HS-27A (cell line): Measurements from ENCODE around the gene PCMT1.
"Not testable (repeated sequence)": the region's sequence is repeated elsewhere in the genome, so short reads cannot be mapped to it uniquely, and the experiment has no call there.

Experiments
- DNase-seq: peaks from one replicate; pipeline ENCODE4 v3.0.0-alpha.2; 2012; ENCODE audit warnings: low read depth, missing footprints

PCMT1 gene

GRCh38 chr6:149750136-149750609 lies 632 bp downstream of the PCMT1 start:
- no peak for DNase-seq

- no peak for DNase-seq
These were observed 1.7 kb downstream of the PCMT1 start for GRCh38 chr6:149751239-149751638.

- DNase-seq: not testable (repeated sequence)
These were observed 2.4 kb downstream of the PCMT1 start for GRCh38 chr6:149751920-149752319.

- DNase-seq: no peak
These were observed 3.2 kb downstream of the PCMT1 start for GRCh38 chr6:149752600-149753373.

- DNase-seq: not testable (repeated sequence)
These were observed 3.8 kb downstream of the PCMT1 start for GRCh38 chr6:149753374-149753637.

- no peak for DNase-seq
These were observed 5.0 kb downstream of the PCMT1 start for GRCh38 chr6:149754548-149754947.

- DNase-seq: no peak
These were observed 6.0 kb downstream of the PCMT1 start for GRCh38 chr6:149755300-149756260.

- no peak for DNase-seq
These were observed 6.7 kb downstream of the PCMT1 start for GRCh38 chr6:149756261-149756636.

GRCh38 chr6:149761438-149761837 lies 11.9 kb downstream of the PCMT1 start:
- no peak for DNase-seq

- no peak for DNase-seq
These were observed 14.3 kb downstream of the PCMT1 start for GRCh38 chr6:149763866-149764265.

- DNase-seq: peak; percentile 64
These were observed 16.7 kb downstream of the PCMT1 start for GRCh38 chr6:149766156-149766769.

- DNase-seq: no peak
These were observed 20.1 kb downstream of the PCMT1 start for GRCh38 chr6:149769676-149770075.

GRCh38 chr6:149771185-149771584 lies 21.6 kb downstream of the PCMT1 start:
- DNase-seq: no peak

GRCh38 chr6:149771925-149772324 lies 22.4 kb downstream of the PCMT1 start:
- DNase-seq: no peak

GRCh38 chr6:149777624-149778023 lies 28.1 kb downstream of the PCMT1 start:
- no peak for DNase-seq

GRCh38 chr6:149779644-149779963 lies 30.1 kb downstream of the PCMT1 start:
- no peak for DNase-seq

- DNase-seq: no peak
These were observed 32.2 kb downstream of the PCMT1 start for GRCh38 chr6:149781715-149782114.

GRCh38 chr6:149782337-149782736 lies 32.8 kb downstream of the PCMT1 start:
- DNase-seq: no peak

- no peak for DNase-seq
These were observed 34.0 kb downstream of the PCMT1 start for GRCh38 chr6:149783551-149783950.

- no peak for DNase-seq
These were observed 56.6 kb downstream of the PCMT1 start for GRCh38 chr6:149806127-149806526.

- no peak for DNase-seq
These were observed 60.3 kb downstream of the PCMT1 start for GRCh38 chr6:149809798-149810197.

- no peak for DNase-seq
These were observed 63.8 kb downstream of the PCMT1 start for GRCh38 chr6:149813351-149813750.

GRCh38 chr6:149815788-149816187 lies 66.2 kb downstream of the PCMT1 start:
- DNase-seq: no peak
